ENCODE results near the gene CHL1. TPM values are rescaled to one million over a fixed set of nuclear protein-coding genes. Genes with fewer than 3 reads are reported as not detected.

The CHL1 gene
- total and polyA plus RNA-seq, 2 of the 8 experiments (the other 6 are each of a cell fraction or from before 2014, with no cell fraction given) = 0.05 to 0.99 TPM

GRCh38 chr3:308597-309321, 112.2 kb downstream of the CHL1 start:
- Histone ChIP-seq H2BK120ac (replicated peaks; ENCODE audit: low read depth, low read length) (no peak overlapping the region), H2BK5ac (ENCODE audit: low read depth, low read length) (no peak overlapping the region), H3K9me3 (ENCODE audit: insufficient read depth in 2 of 2, low read depth in 1 of 2, low read length in 1 of 2) (no peaks in the 10 kb centered on the region), H3K23me2 (ENCODE audit: low read depth, low read length) (no peaks in the 10 kb centered on the region), H3K27me3 (replicated peaks in 1 of 4; ENCODE audit: control insufficient read depth in 3 of 4, extremely low read depth in 1 of 4, insufficient read depth in 3 of 4, low read length in 3 of 4) (no peaks in the 10 kb centered on the region), H2BK20ac (ENCODE audit: low read length) (no peak overlapping the region), H4K5ac (ENCODE audit: insufficient read length, low read depth, low read length) (no peak overlapping the region), H3K79me1 (ENCODE audit: low read depth, low read length) (no peaks in the 10 kb centered on the region), H3K4ac (replicated peaks; ENCODE audit: insufficient read length, low read depth, low read length) (no peak overlapping the region), H3K4me3 (ENCODE audit: extremely low read depth in 1 of 4, insufficient read depth in 2 of 4, low read depth in 3 of 4, low read length in 4 of 4) (no peak overlapping the region), H3K23ac (ENCODE audit: insufficient read length) (no peak overlapping the region), H3K18ac (ENCODE audit: extremely low read depth, low read length) (no peak overlapping the region), H3K4me2 (ENCODE audit: insufficient read depth in 1 of 2, low read depth in 2 of 2, low read length in 2 of 2) (no peak overlapping the region), H3K36me3 (ENCODE audit: control insufficient read depth in 2 of 4, insufficient read depth in 4 of 4, low read length in 3 of 4) (no peaks in the 10 kb centered on the region), H4K8ac (ENCODE audit: extremely low read depth, insufficient read depth, low read length) (peak overlapping the region; percentile 86), H3K4me1 (replicated peaks in 1 of 4; ENCODE audit: control insufficient read depth in 3 of 4, insufficient read depth in 4 of 4, low read length in 3 of 4) (no peaks in the 10 kb centered on the region), H4K20me1 (replicated peaks in 1 of 2; ENCODE audit: control insufficient read depth in 1 of 2, insufficient read depth in 2 of 2, low read length in 2 of 2) (no peaks in the 10 kb centered on the region), H3K27ac (ENCODE audit: low read depth, low read length) (no peak overlapping the region), H4K91ac (replicated peaks; ENCODE audit: insufficient read length, low read length) (no peak overlapping the region), H2AFZ (ENCODE audit: low read length) (no peak overlapping the region), H2BK12ac (ENCODE audit: low read depth, low read length) (no peak overlapping the region), H2BK15ac (ENCODE audit: low read length) (no peak overlapping the region), H2AK5ac (ENCODE audit: low read depth, low read length) (no peak overlapping the region), H3K79me2 (ENCODE audit: control insufficient read depth in 1 of 2, insufficient read depth in 2 of 2, low read length in 2 of 2) (no peaks in the 10 kb centered on the region), H3K56ac (replicated peaks; ENCODE audit: insufficient read length, low read depth, low read length) (no peak overlapping the region), H3K9ac (replicated peaks in 1 of 4; ENCODE audit: extremely low read depth in 1 of 4, low read depth in 3 of 4, low read length in 3 of 4) (no peak overlapping the region), H3K14ac (ENCODE audit: insufficient read length) (no peak overlapping the region)
- 87% methylated on average over 35 of the region's 35 CpGs; no CpG with 5 or more reads in 1 of the 2 experiments for WGBS, 2 experiments (ENCODE audit: extremely low coverage in 1 of 2, insufficient coverage in 1 of 2, insufficient read length in 1 of 2, insufficient replicate concordance in 2 of 2, low coverage in 1 of 2, low lambda C conversion rate in 2 of 2, missing lambda C conversion rate in 1 of 2)
- POLR2A ChIA-PET (ENCODE audit: partially characterized antibody) = no interaction called here
- CTCF ChIA-PET (ENCODE audit: partially characterized antibody) = interaction anchor here (1.5 kb wide), 1 partner anchor 267 kb away, joined by 3 read pairs; no protein-coding TSS in a partner anchor
- FAIRE-seq (no peak), DNase-seq (ENCODE audit: low read depth in 1 of 2, low spot score in 2 of 2) (no peak)
- TF ChIP-seq KDM1A (IDR thresholded peaks at IDR 0.05; ENCODE audit: borderline replicate concordance, low read length) (no peak), POLR2AphosphoS5 (IDR thresholded peaks at IDR 0.05; ENCODE audit: low read depth, low read length) (no peak), SP4 (IDR thresholded peaks at IDR 0.05; ENCODE audit: low read length) (no peak), TAF1 (IDR thresholded peaks at IDR 0.05; ENCODE audit: low read depth, low read length) (no peak), ATF2 (IDR thresholded peaks at IDR 0.05; ENCODE audit: low read length) (no peak), MAFK (IDR thresholded peaks at IDR 0.05; ENCODE audit: low read depth, low read length) (no peak), ASH2L (IDR thresholded peaks at IDR 0.05; ENCODE audit: low read length) (no peak), JUN (IDR thresholded peaks at IDR 0.05; ENCODE audit: low read depth, low read length) (no peak), TCF12 (IDR thresholded peaks at IDR 0.05; ENCODE audit: low read depth, low read length) (no peak), CHD2 (IDR thresholded peaks at IDR 0.05; ENCODE audit: low read length) (no peak), E2F6 (IDR thresholded peaks at IDR 0.05) (no peak), HDAC2 (IDR thresholded peaks at IDR 0.05; ENCODE audit: borderline replicate concordance in 1 of 2, low read depth in 2 of 2, low read length in 2 of 2) (no peak)
